Keratinocyte (primary cell): ENCODE measurements around the gene MED7. TPM values are rescaled to one million over a fixed set of nuclear protein-coding genes. Genes with fewer than 3 reads are reported as not detected.

ENCODE experiments used
- DNase-seq: peaks from one replicate; pipeline ENCODE4 v3.0.0-alpha.2; 2011; ENCODE audit warnings: low read depth, missing footprints, low spot score
- FAIRE-seq: peaks from 2 replicates; lab custom pipeline; 2011; peaks lifted over from hg19 to GRCh38; lab: Jason Lieb, UNC
- H2AFZ ChIP-seq: 2 replicates; pipeline ENCODE4 v1.6.0; 2012; ENCODE audit warnings: low read length, control low read depth, inconsistent platforms; ENCODE audit not compliant: control insufficient read depth
- H3K27ac ChIP-seq: 2 replicates; pipeline ENCODE4 v1.5.1; 2011; ENCODE audit warnings: low read length; ENCODE audit not compliant: control insufficient read depth, insufficient read depth
- H3K27me3 ChIP-seq: 3 replicates; pipeline ENCODE4 v1.6.0; 2011; ENCODE audit warnings: low read length; ENCODE audit not compliant: control insufficient read depth, insufficient read depth; ENCODE audit errors: extremely low read depth
- H3K36me3 ChIP-seq, 2 experiments: 2 replicates in 1 of 2; 3 replicates in 1 of 2; pipeline ENCODE4 v1.5.1; 2011; ENCODE audit warnings: low read length in 2 of 2, mild to moderate bottlenecking in 1 of 2; ENCODE audit not compliant: control insufficient read depth in 2 of 2, insufficient read depth in 2 of 2; ENCODE audit errors: extremely low read depth in 1 of 2
- H3K4me1 ChIP-seq: 3 replicates; pipeline ENCODE4 v1.5.1; 2011; ENCODE audit warnings: low read length; ENCODE audit not compliant: control insufficient read depth, insufficient read depth; ENCODE audit errors: extremely low read depth
- H3K4me2 ChIP-seq: 3 replicates; pipeline ENCODE4 v1.6.0; 2011; ENCODE audit warnings: low read depth, low read length; ENCODE audit not compliant: control insufficient read depth, insufficient read depth; ENCODE audit errors: extremely low read depth
- H3K4me3 ChIP-seq, 3 experiments: fragments of 200-600 bp in 1 of 3; sonication (generic) in 1 of 3; 2 replicates in 2 of 3; 3 replicates in 1 of 3; pipeline ENCODE4 v1.5.1; 2011 to 2016; ENCODE audit warnings: low read length in 3 of 3, mild to moderate bottlenecking in 3 of 3, control low read depth in 2 of 3, inconsistent platforms in 1 of 3, low read depth in 1 of 3, mixed read lengths in 1 of 3, mixed run types in 1 of 3, moderate library complexity in 1 of 3; ENCODE audit not compliant: control insufficient read depth in 2 of 3, insufficient read depth in 2 of 3; ENCODE audit errors: extremely low read depth in 1 of 3
- H3K79me2 ChIP-seq: 2 replicates; pipeline ENCODE4 v1.6.0; 2012; ENCODE audit warnings: low read length; ENCODE audit not compliant: control insufficient read depth, insufficient read depth
- H3K9ac ChIP-seq: 3 replicates; pipeline ENCODE4 v1.6.0; 2011; ENCODE audit warnings: low read length; ENCODE audit not compliant: control insufficient read depth, insufficient read depth; ENCODE audit errors: extremely low read depth
- H3K9me1 ChIP-seq: 3 replicates; pipeline ENCODE4 v1.6.0; 2011; ENCODE audit warnings: low read length; ENCODE audit not compliant: control insufficient read depth, insufficient read depth; ENCODE audit errors: extremely low read depth
- H3K9me3 ChIP-seq: 2 replicates; pipeline ENCODE4 v1.5.1; 2012; ENCODE audit warnings: low read depth, low read length; ENCODE audit not compliant: control insufficient read depth
- H4K20me1 ChIP-seq: 3 replicates; pipeline ENCODE4 v1.6.0; 2011; ENCODE audit warnings: low read length; ENCODE audit not compliant: control insufficient read depth, insufficient read depth; ENCODE audit errors: extremely low read depth
- CTCF ChIP-seq, 3 experiments: IDR thresholded peaks in 1 of 3; conservative IDR thresholded peaks in 1 of 3; optimal IDR thresholded peaks in 1 of 3; 2 replicates in 2 of 3; 3 replicates in 1 of 3; pipeline versions ENCODE3 to v1.5.1; 2011; ENCODE audit warnings: low read length in 3 of 3, mild to moderate bottlenecking in 3 of 3, moderate library complexity in 2 of 3, control low read depth in 1 of 3, inconsistent platforms in 1 of 3; ENCODE audit not compliant: insufficient read depth in 2 of 3; ENCODE audit errors: extremely low read depth in 1 of 3
- EZH2 ChIP-seq: IDR thresholded peaks from one replicate; pipeline ENCODE4 v1.6.1; 2012; ENCODE audit warnings: inconsistent platforms, mild to moderate bottlenecking, low read length, moderate library complexity
- dilution Hi-C: fragments of 300-500 bp; cut with MboI; formaldehyde crosslinking; loops from one replicate; pipeline ENCODE4 v1.7.0; 2020; ENCODE audit warnings: low sequenced_read_pairs; ENCODE audit not compliant: extremely low pct_ligation_motif_present
- polyA plus RNA-seq, 5 experiments: library from polyadenylated mRNA; depleted of rRNA in 3 of 5; stranded (reverse) in 3 of 5; stranded (forward) in 1 of 5; unstranded in 1 of 5; fragments of >200 nt; gene quantifications; 1 replicate in 1 of 5; 2 replicates in 3 of 5; 3 replicates in 1 of 5; pipeline versions ENCODE4 v1.2.1 to v1.2.3, GENCODE V29; 2011 to 2012; ENCODE audit warnings: missing spikeins in 2 of 5, low read depth in 1 of 5, low replicate concordance in 1 of 5

MED7 gene
- polyA plus RNA-seq, 1 donor (not counting 4 experiments of a cell fraction or from before 2014, with no cell fraction given), result 17.0 TPM

- no peak for DNase-seq
- H3K9ac ChIP-seq, result no peak overlapping the region
- no peak overlapping the region for H3K27ac ChIP-seq
- H3K27me3 ChIP-seq, result no peaks in the 10 kb centered on the region
- H3K9me1 ChIP-seq, result no peaks in the 10 kb centered on the region
- no peak overlapping the region for H3K4me2 ChIP-seq
- H3K4me3 ChIP-seq, result no peak overlapping the region
- no peak for TF ChIP-seq EZH2
- no peak for TF ChIP-seq CTCF (optimal IDR thresholded peaks at IDR 0.05 in 1 of 3, IDR thresholded peaks at IDR 0.05 in 1 of 3, conservative IDR thresholded peaks at IDR 0.05 in 1 of 3; ENCODE audit: extremely low read depth in 1 of 3, insufficient read depth in 2 of 3, low read length in 3 of 3)
- H3K36me3 ChIP-seq, result no peaks in the 10 kb centered on the region
- FAIRE-seq, result no peak
- dilution Hi-C loops, result no loop called here
- no peaks in the 10 kb centered on the region for H3K9me3 ChIP-seq
- H3K79me2 ChIP-seq, result no peaks in the 10 kb centered on the region
- H2AFZ ChIP-seq, result no peak overlapping the region
- no peaks in the 10 kb centered on the region for H3K4me1 ChIP-seq
- H4K20me1 ChIP-seq, result no peaks in the 10 kb centered on the region
Measured at GRCh38 chr5:157161996-157162395, 19.3 kb upstream of the MED7 start.

GRCh38 chr5:157160001-157160400 is 17.3 kb upstream of the MED7 start:
- FAIRE-seq (no peak), DNase-seq (no peak)
- Histone ChIP-seq H3K4me3 (no peak overlapping the region), H3K9me1 (no peaks in the 10 kb centered on the region), H3K36me3 (no peaks in the 10 kb centered on the region), H3K9ac (no peak overlapping the region), H3K4me1 (no peaks in the 10 kb centered on the region), H3K9me3 (no peaks in the 10 kb centered on the region), H4K20me1 (no peaks in the 10 kb centered on the region), H3K79me2 (no peaks in the 10 kb centered on the region), H3K4me2 (no peak overlapping the region), H3K27ac (no peak overlapping the region), H2AFZ (no peak overlapping the region), H3K27me3 (no peaks in the 10 kb centered on the region)
- dilution Hi-C loops, result no loop called here
- TF ChIP-seq EZH2 (no peak), CTCF (optimal IDR thresholded peaks at IDR 0.05 in 1 of 3, IDR thresholded peaks at IDR 0.05 in 1 of 3, conservative IDR thresholded peaks at IDR 0.05 in 1 of 3; ENCODE audit: extremely low read depth in 1 of 3, insufficient read depth in 2 of 3, low read length in 3 of 3) (no peak)
